CD4-positive, alpha-beta T cell treated with Interferon alpha-2 for 1 hour (primary cell): Measurements from ENCODE around the gene SNX11.
"Not testable (repeated sequence)": the region's sequence is repeated elsewhere in the genome, so short reads cannot be mapped to it uniquely, and the experiment has no call there.

ENCODE experiments used
- DNase-seq, 2 donors: peaks; one replicate each; pipeline ENCODE4 v3.0.0-alpha.2; 2020 to 2022

Gene SNX11

GRCh38 chr17:48107137-48108055 is at the start of gene SNX11:
Gene SNX11 (plus strand): TSS chr17:48107766. CDS start chr17:48112044, 4,278 bp downstream.
- DNase-seq, result peak; percentile 92 to 94

- DNase-seq, result no peak
These were observed 49.0 kb upstream of the SNX11 start for GRCh38 chr17:48058393-48059124.

- DNase-seq, result no peak
These were observed 48.4 kb upstream of the SNX11 start for GRCh38 chr17:48059125-48059668.

- DNase-seq, result no peak
These were observed 47.3 kb upstream of the SNX11 start for GRCh38 chr17:48060249-48060648.

GRCh38 chr17:48062273-48062672 is 45.3 kb upstream of the SNX11 start:
- no peak for DNase-seq

GRCh38 chr17:48064638-48065037 is 42.9 kb upstream of the SNX11 start:
- no peak for DNase-seq

GRCh38 chr17:48066192-48066591 is 41.4 kb upstream of the SNX11 start:
- no peak for DNase-seq

GRCh38 chr17:48066656-48067055 is 40.9 kb upstream of the SNX11 start:
- DNase-seq, result no peak

GRCh38 chr17:48067245-48067644 is 40.3 kb upstream of the SNX11 start:
- no peak for DNase-seq

GRCh38 chr17:48067808-48068207 is 39.8 kb upstream of the SNX11 start:
- DNase-seq, result not testable (repeated sequence)

GRCh38 chr17:48068491-48068961 is 39.0 kb upstream of the SNX11 start:
- DNase-seq, result no peak

- DNase-seq, result no peak
These were observed 37.4 kb upstream of the SNX11 start for GRCh38 chr17:48070195-48070594.

- no peak for DNase-seq
These were observed 35.9 kb upstream of the SNX11 start for GRCh38 chr17:48071654-48072053.

- DNase-seq, result not testable (repeated sequence)
These were observed 34.8 kb upstream of the SNX11 start for GRCh38 chr17:48072811-48073210.

- DNase-seq, result not testable (repeated sequence)
These were observed 33.9 kb upstream of the SNX11 start for GRCh38 chr17:48073566-48074094.

- DNase-seq, result peak; percentile 70 to 82
These were observed 33.1 kb upstream of the SNX11 start for GRCh38 chr17:48074322-48075081.

GRCh38 chr17:48077152-48077551 is 30.4 kb upstream of the SNX11 start:
- not testable (repeated sequence) for DNase-seq

- no peak for DNase-seq
These were observed 25.7 kb upstream of the SNX11 start for GRCh38 chr17:48081858-48082257.

GRCh38 chr17:48084932-48085331 is 22.6 kb upstream of the SNX11 start:
- DNase-seq, result no peak

GRCh38 chr17:48093341-48094045 is 14.1 kb upstream of the SNX11 start:
- DNase-seq, result no peak

- DNase-seq, result no peak
These were observed 12.0 kb upstream of the SNX11 start for GRCh38 chr17:48095611-48096010.

GRCh38 chr17:48100160-48100559 is 7.4 kb upstream of the SNX11 start:
- no peak for DNase-seq
